ENCODE data around the gene AUTS2. TPM values are rescaled to one million over a fixed set of nuclear protein-coding genes. Genes with fewer than 3 reads are reported as not detected.

The AUTS2 gene
- total RNA-seq, 1 experiment from 2014 or later: 2.5 TPM

DNA sequence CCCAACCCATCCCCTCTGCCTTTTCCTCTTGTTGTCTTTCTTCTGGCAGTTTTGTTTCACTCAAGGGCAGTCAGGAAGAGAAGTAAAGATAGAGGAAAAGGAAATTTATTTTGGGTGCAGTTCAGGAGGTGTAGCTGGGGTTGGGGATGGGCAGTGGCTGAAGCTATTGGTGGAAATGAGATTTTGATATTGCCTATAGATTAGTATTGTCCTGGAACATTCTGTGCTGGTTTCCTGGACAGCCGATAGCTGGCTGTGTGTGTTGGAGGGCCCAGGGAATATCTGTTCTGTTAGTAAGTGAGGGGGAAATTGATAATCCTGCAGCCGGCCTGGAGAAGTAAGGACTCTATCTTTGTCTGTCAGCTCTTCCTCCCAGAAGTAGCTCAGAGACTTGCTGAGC lies 107.8 kb downstream of the AUTS2 start:
- no TSS peak for BruUV-seq (replicated peaks)
- ChIA-PET CTCF (no interaction called here), POLR2A (no interaction called here)
- Histone ChIP-seq H3K4me3 (ENCODE audit: low read depth in 2 of 2, low read length in 2 of 2) (no peak overlapping the region), H3K27ac (ENCODE audit: low read length) (no peak overlapping the region), H3K27me3 (ENCODE audit: control insufficient read depth, insufficient read depth, low read length) (no peaks in the 10 kb centered on the region), H3K36me3 (ENCODE audit: control insufficient read depth, insufficient read depth, low read length) (no peaks in the 10 kb centered on the region), H3K9me3 (ENCODE audit: control insufficient read depth, insufficient read depth, low read depth, low read length) (no peaks in the 10 kb centered on the region), H3K4me1 (ENCODE audit: control insufficient read depth, insufficient read depth, low read length) (no peaks in the 10 kb centered on the region)
- in situ Hi-C loops (cut with HindIII; ENCODE audit: low pct_unique_long_range_greater_than_20kb, low sequenced_read_pairs): no loop called here
- TF ChIP-seq, protein P1, sequence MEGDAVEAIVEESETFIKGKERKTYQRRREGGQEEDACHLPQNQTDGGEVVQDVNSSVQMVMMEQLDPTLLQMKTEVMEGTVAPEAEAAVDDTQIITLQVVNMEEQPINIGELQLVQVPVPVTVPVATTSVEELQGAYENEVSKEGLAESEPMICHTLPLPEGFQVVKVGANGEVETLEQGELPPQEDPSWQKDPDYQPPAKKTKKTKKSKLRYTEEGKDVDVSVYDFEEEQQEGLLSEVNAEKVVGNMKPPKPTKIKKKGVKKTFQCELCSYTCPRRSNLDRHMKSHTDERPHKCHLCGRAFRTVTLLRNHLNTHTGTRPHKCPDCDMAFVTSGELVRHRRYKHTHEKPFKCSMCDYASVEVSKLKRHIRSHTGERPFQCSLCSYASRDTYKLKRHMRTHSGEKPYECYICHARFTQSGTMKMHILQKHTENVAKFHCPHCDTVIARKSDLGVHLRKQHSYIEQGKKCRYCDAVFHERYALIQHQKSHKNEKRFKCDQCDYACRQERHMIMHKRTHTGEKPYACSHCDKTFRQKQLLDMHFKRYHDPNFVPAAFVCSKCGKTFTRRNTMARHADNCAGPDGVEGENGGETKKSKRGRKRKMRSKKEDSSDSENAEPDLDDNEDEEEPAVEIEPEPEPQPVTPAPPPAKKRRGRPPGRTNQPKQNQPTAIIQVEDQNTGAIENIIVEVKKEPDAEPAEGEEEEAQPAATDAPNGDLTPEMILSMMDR (IDR thresholded peaks at IDR 0.05): no peak
- TF ChIP-seq, protein P2, sequence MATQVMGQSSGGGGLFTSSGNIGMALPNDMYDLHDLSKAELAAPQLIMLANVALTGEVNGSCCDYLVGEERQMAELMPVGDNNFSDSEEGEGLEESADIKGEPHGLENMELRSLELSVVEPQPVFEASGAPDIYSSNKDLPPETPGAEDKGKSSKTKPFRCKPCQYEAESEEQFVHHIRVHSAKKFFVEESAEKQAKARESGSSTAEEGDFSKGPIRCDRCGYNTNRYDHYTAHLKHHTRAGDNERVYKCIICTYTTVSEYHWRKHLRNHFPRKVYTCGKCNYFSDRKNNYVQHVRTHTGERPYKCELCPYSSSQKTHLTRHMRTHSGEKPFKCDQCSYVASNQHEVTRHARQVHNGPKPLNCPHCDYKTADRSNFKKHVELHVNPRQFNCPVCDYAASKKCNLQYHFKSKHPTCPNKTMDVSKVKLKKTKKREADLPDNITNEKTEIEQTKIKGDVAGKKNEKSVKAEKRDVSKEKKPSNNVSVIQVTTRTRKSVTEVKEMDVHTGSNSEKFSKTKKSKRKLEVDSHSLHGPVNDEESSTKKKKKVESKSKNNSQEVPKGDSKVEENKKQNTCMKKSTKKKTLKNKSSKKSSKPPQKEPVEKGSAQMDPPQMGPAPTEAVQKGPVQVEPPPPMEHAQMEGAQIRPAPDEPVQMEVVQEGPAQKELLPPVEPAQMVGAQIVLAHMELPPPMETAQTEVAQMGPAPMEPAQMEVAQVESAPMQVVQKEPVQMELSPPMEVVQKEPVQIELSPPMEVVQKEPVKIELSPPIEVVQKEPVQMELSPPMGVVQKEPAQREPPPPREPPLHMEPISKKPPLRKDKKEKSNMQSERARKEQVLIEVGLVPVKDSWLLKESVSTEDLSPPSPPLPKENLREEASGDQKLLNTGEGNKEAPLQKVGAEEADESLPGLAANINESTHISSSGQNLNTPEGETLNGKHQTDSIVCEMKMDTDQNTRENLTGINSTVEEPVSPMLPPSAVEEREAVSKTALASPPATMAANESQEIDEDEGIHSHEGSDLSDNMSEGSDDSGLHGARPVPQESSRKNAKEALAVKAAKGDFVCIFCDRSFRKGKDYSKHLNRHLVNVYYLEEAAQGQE (IDR thresholded peaks at IDR 0.05; ENCODE audit: insufficient read depth in 1 of 2, low read depth in 2 of 2, low read length in 1 of 2): no peak
- no peak for TF ChIP-seq POLR2AphosphoS5 (IDR thresholded peaks at IDR 0.05; ENCODE audit: low read depth, low read length)
- TF ChIP-seq TCF7L2 (IDR thresholded peaks at IDR 0.05; ENCODE audit: low read depth, low read length): no peak
- TF ChIP-seq SIN3A (IDR thresholded peaks at IDR 0.05; ENCODE audit: borderline replicate concordance, insufficient read depth, low read depth, low read length): no peak
- intact Hi-C loops (cut with micrococcal nuclease; ENCODE audit: unreplicated experiment): no loop called here
- DNase-seq (ENCODE audit: low read depth, low spot score): no peak
- no peak for ATAC-seq

DNA sequence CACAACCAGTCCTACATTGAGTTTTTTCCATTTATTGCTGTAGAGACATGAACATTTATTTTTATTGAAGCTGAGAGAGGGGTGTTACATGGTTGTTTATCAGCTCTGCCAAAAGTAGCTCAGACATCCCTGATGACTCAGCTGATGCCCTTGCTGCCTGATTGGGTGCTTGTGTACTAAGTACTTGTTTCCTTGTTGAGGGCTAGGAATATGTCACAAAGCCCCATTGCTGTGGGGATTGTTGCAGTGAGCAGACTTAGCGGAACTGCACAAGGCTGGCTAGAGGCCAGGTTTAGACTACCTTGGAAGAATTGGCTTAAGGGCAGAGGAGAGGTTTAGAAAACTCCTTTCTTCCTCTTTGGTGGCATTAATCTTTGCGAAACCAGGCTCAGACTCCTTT lies 110.6 kb downstream of the AUTS2 start:
- no peaks in the 10 kb centered on the region for H3K9me3 ChIP-seq (ENCODE audit: control insufficient read depth, insufficient read depth, low read depth, low read length)
- no peak for DNase-seq (ENCODE audit: low read depth, low spot score)
- ChIA-PET CTCF (no interaction called here), POLR2A (no interaction called here)
- no peak overlapping the region for H3K27ac ChIP-seq (ENCODE audit: low read length)
- in situ Hi-C loops (cut with HindIII; ENCODE audit: low pct_unique_long_range_greater_than_20kb, low sequenced_read_pairs) (no loop called here), intact Hi-C loops (cut with micrococcal nuclease; ENCODE audit: unreplicated experiment) (no loop called here)
- no peak overlapping the region for H3K4me3 ChIP-seq (ENCODE audit: low read depth in 2 of 2, low read length in 2 of 2)
- TF ChIP-seq TCF7L2 (IDR thresholded peaks at IDR 0.05; ENCODE audit: low read depth, low read length) (no peak), POLR2AphosphoS5 (IDR thresholded peaks at IDR 0.05; ENCODE audit: low read depth, low read length) (no peak), SIN3A (IDR thresholded peaks at IDR 0.05; ENCODE audit: borderline replicate concordance, insufficient read depth, low read depth, low read length) (no peak)
- TF ChIP-seq, protein P2 (IDR thresholded peaks at IDR 0.05; ENCODE audit: insufficient read depth in 1 of 2, low read depth in 2 of 2, low read length in 1 of 2): no peak
- TF ChIP-seq, protein P1 (IDR thresholded peaks at IDR 0.05): no peak
- no peak for ATAC-seq
- no TSS peak for BruUV-seq (replicated peaks)
- H3K36me3 ChIP-seq (ENCODE audit: control insufficient read depth, insufficient read depth, low read length): no peaks in the 10 kb centered on the region
- no peaks in the 10 kb centered on the region for H3K4me1 ChIP-seq (ENCODE audit: control insufficient read depth, insufficient read depth, low read length)
- H3K27me3 ChIP-seq (ENCODE audit: control insufficient read depth, insufficient read depth, low read length): no peaks in the 10 kb centered on the region

Measured in Panc1 (cell line).